Retinal pigment epithelial cell (primary cell): ENCODE results near the gene FADS3.

Experiments
- DNase-seq: peaks from one replicate; pipeline ENCODE4 v3.0.0-alpha.2; 2010; ENCODE audit warnings: low read depth
- H3K4me3 ChIP-seq: 2 replicates; pipeline ENCODE4 v1.5.1; 2011; ENCODE audit warnings: mild to moderate bottlenecking, low read length, control low read depth, moderate library complexity
- TF ChIP-seq, protein P1 (sequence below): conservative IDR thresholded peaks from 2 replicates; pipeline ENCODE4 v1.5.1; 2011; ENCODE audit warnings: low read depth, low read length, control low read depth, inconsistent platforms

The FADS3 gene

DNA sequence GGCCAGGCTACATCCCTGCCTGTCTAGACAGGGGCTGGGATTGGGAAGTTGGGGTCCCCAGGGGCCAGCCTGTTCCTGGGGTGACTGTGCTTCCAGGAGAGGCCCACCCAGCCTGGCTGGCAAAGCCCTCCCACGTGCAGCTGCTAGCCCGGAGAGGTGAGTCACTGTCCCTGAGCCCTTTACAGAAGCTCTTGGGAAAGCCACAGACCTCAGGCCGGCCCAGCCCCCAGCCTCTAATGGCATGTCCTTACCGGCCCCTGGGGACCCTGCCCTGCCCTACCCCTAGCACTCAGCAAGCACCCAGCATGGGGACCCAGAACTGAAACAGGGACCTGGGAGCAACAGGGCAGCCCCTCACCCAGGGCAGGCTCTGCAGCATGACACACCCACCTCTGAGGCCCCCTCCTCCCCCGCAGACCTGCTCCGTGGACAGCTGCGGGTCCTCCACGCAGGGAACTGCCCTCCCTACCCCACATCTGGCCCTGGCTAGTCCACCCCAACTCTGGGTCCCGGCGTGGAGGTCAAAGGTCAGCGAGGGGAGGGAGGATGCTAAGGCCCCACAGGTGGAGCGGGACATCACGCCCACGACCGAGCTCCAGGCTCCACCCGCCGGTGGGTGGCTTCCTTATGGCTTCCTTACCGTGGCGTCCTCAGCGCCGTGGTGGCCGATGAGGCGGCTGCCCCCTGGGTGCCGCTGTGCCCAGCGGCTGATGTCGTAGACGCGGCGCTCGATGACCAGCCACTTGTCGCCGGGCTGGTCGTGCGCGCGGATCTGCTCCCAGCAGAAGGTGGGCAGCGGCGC is 615 bp downstream of the FADS3 start:
- H3K4me3 ChIP-seq, result peak overlapping the region; percentile 68
- TF ChIP-seq, protein P1, sequence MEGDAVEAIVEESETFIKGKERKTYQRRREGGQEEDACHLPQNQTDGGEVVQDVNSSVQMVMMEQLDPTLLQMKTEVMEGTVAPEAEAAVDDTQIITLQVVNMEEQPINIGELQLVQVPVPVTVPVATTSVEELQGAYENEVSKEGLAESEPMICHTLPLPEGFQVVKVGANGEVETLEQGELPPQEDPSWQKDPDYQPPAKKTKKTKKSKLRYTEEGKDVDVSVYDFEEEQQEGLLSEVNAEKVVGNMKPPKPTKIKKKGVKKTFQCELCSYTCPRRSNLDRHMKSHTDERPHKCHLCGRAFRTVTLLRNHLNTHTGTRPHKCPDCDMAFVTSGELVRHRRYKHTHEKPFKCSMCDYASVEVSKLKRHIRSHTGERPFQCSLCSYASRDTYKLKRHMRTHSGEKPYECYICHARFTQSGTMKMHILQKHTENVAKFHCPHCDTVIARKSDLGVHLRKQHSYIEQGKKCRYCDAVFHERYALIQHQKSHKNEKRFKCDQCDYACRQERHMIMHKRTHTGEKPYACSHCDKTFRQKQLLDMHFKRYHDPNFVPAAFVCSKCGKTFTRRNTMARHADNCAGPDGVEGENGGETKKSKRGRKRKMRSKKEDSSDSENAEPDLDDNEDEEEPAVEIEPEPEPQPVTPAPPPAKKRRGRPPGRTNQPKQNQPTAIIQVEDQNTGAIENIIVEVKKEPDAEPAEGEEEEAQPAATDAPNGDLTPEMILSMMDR, result no peak
- DNase-seq, result peak; percentile 44

DNA sequence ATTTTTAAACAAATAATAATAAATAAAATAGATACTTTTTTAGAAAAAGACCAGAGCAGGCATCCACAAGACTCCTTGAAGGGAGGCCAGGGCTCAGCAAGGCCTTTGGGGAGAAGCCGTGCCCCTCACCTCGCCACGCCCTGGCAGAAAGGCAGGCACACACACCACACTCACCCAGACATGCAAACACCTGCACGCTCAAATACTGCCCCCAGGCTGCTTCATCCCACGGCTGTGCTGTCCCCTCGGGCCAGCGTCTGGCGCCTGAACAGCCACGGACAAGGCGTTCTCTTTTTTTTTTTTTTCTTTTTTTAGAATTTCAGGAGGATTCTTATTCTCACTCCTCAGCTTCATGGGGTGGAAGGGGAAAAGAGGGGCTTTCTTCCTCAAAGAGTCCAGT is 1.5 kb downstream of the FADS3 start:
- no peak overlapping the region for H3K4me3 ChIP-seq
- no peak for DNase-seq
- TF ChIP-seq, protein P1, result no peak

DNA sequence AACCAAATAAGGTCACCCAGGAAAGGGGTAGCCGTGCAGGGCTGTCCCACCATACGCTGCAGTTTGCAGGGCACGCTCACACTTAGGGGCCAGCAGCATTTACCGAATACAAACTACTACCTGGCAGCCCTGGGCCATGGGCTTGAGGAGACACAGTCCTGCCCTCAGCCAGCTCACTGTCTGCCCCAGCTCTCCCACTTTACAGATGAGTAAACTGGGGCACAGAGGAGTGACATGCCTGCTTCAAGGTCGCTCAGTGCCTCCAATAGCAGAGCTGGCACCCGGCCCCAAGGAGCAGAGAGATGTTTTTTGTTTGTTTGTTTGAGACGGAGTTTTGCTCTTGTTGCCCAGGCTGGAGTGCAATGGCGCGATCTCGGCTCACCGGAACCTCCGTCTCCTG is 2.8 kb downstream of the FADS3 start:
- TF ChIP-seq, protein P1, result no peak
- H3K4me3 ChIP-seq, result no peak overlapping the region

DNA sequence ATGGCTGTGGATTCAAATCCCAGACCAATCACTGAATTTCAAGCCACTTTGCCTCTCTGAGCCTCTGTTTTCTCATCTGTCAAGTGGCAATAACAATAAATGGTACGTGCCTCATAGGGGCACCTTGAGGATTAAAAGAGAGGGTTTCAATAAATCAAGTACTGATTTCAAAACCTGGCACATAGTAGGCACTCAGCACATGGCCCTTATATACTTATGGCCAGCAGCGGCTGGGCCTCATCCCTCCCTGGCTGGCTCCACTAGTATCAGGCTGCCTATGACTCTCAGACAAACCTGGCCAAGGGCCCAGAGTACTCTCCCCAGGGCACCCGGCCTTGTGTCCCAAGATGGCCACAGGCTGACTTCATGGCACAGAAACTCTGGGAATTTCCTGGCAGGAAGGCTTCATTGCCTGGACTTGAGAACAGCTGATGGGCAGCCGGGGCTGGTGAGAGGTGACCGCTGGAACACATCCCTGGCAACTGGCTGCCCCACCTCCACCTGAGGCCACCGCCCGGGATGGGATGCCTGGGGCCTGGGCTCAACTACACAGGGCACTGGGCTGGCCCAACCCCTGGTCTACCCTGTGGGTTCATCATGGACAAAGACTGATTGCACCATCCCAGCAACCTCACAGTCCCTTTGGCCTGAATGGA is 3.4 kb downstream of the FADS3 start:
- DNase-seq, result peak; percentile 37
- TF ChIP-seq, protein P1, result no peak
- H3K4me3 ChIP-seq, result no peak overlapping the region

More for the DNA sequence above, 2.8 kb downstream of the FADS3 start:
- DNase-seq, result no peak

DNA sequence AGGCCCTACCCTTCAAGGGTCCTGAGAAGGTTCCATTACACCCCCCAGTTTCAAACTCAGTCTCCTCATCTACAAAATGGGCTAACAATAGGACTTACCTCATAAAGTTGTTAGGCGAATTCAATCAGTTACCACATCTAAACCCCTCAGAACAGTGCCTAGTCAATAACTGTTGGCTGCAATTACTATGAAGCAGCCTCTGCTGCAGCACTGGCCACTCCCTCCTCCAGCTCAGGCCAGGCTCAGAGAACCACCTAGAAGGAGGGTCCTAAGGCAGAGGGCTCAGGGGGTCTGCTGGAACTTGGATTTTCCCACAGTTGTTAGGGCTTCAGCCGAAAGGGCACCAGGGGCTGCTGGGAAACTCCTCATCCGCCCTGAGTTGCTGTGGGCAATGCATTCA is 4.7 kb downstream of the FADS3 start:
- no peak for DNase-seq
- TF ChIP-seq, protein P1, result no peak
- H3K4me3 ChIP-seq, result no peak overlapping the region

DNA sequence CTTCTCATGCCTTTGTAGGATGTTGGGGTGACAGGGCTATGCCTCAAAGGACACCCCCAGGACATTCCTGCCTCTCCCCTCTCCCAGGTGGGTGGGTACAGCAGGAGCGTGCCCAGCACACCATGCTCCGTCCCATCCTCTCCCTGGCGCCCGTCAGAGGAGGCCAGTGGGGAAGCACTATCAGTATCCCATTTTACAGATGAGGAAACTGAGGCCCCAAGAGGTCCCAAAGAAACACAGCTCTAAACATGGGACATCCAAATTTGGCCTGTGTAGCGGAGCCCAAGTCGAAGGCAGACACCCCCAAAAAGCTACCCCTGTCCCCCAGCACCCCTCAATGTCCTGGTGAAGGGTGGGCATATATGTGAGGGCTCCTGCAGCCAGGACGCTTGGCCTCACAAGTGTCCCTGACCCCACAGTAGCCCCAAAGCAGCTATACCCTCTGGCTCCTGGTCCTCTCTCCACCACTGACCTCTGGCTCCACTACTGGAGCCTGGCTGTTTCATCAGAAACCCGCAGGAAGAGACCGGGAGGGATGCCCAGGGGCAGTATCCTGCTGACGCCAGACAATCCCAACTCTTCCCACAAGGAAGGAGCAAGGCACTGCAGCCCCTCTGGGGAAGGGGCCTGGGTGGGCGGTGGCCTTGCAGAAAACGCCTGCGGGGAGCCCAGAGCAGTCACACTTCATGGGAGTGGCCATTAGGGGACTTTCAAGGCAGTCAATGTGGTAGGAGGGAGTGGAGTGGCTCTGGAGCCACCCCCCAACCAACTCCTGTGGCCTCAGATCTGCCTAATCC is 5.4 kb downstream of the FADS3 start:
- no peak for DNase-seq
- no peak overlapping the region for H3K4me3 ChIP-seq
- TF ChIP-seq, protein P1, result no peak
